Limb (tissue), 2 donors: Measurements from ENCODE around the gene HMGB4.

Experiments
- DNase-seq, 2 donors: peaks; one replicate each; pipeline ENCODE4 v3.0.0-alpha.2; 2016; ENCODE audit errors: extremely low spot score in 2 of 2

HMGB4 gene

GRCh38 chr1:33863779-33864178, at the start of gene HMGB4:
Gene HMGB4 (plus strand): TSS chr1:33864079. CDS start chr1:33864192, 113 bp downstream.
- DNase-seq = no peak

GRCh38 chr1:33814166-33814565, 49.7 kb upstream of the HMGB4 start:
- DNase-seq = no peak

GRCh38 chr1:33815061-33815460, 48.8 kb upstream of the HMGB4 start:
- DNase-seq = no peak

- peak in 1 of 2 donors; percentile 1 for DNase-seq
Measured at GRCh38 chr1:33818071-33818470, 45.8 kb upstream of the HMGB4 start.

- no peak for DNase-seq
Measured at GRCh38 chr1:33819290-33819912, 44.5 kb upstream of the HMGB4 start.

GRCh38 chr1:33819913-33820311, 44.0 kb upstream of the HMGB4 start:
- no peak for DNase-seq

GRCh38 chr1:33820804-33821203, 43.1 kb upstream of the HMGB4 start:
- DNase-seq = no peak

GRCh38 chr1:33821291-33821690, 42.6 kb upstream of the HMGB4 start:
- DNase-seq = no peak

GRCh38 chr1:33822396-33822795, 41.5 kb upstream of the HMGB4 start:
- no peak for DNase-seq

- DNase-seq = no peak
Measured at GRCh38 chr1:33823401-33823800, 40.5 kb upstream of the HMGB4 start.

- no peak for DNase-seq
Measured at GRCh38 chr1:33823830-33824229, 40.0 kb upstream of the HMGB4 start.

GRCh38 chr1:33824321-33824720, 39.6 kb upstream of the HMGB4 start:
- DNase-seq = no peak

GRCh38 chr1:33824971-33825370, 38.9 kb upstream of the HMGB4 start:
- DNase-seq = no peak

GRCh38 chr1:33825506-33825905, 38.4 kb upstream of the HMGB4 start:
- DNase-seq = no peak

- DNase-seq = no peak
Measured at GRCh38 chr1:33826311-33826710, 37.6 kb upstream of the HMGB4 start.

GRCh38 chr1:33826711-33827110, 37.2 kb upstream of the HMGB4 start:
- no peak for DNase-seq

- no peak for DNase-seq
Measured at GRCh38 chr1:33828059-33828458, 35.8 kb upstream of the HMGB4 start.

GRCh38 chr1:33828654-33829053, 35.2 kb upstream of the HMGB4 start:
- DNase-seq = no peak

- no peak for DNase-seq
Measured at GRCh38 chr1:33836911-33837310, 27.0 kb upstream of the HMGB4 start.

- DNase-seq = no peak
Measured at GRCh38 chr1:33837635-33838034, 26.2 kb upstream of the HMGB4 start.

- no peak for DNase-seq
Measured at GRCh38 chr1:33841494-33841893, 22.4 kb upstream of the HMGB4 start.

- DNase-seq = no peak
Measured at GRCh38 chr1:33842348-33842747, 21.5 kb upstream of the HMGB4 start.

- no peak for DNase-seq
Measured at GRCh38 chr1:33844166-33844565, 19.7 kb upstream of the HMGB4 start.

- DNase-seq = no peak
Measured at GRCh38 chr1:33846861-33847260, 17.0 kb upstream of the HMGB4 start.
